DOHH2 (cell line): Measurements from ENCODE around the gene RPUSD1.

Source experiments
- H3F3A ChIP-seq: fragments of 200-600 bp; sonication (generic), shearing (Covaris generic); 2 replicates; pipeline ENCODE4 v1.6.0; 2016; ENCODE audit warnings: antibody characterized with exemption, mild to moderate bottlenecking; ENCODE audit not compliant: control insufficient read depth, insufficient read depth
- H3K27ac ChIP-seq: fragments of 200-600 bp; sonication (generic); 2 replicates; pipeline ENCODE4 v1.5.1; 2014; ENCODE audit warnings: low read depth, mild to moderate bottlenecking, low read length, moderate library complexity
- H3K27me3 ChIP-seq: fragments of 200-600 bp; sonication (generic); 2 replicates; pipeline ENCODE4 v1.6.1; 2014; ENCODE audit warnings: mild to moderate bottlenecking, low read length, mixed read lengths; ENCODE audit not compliant: control insufficient read depth
- H3K36me3 ChIP-seq: fragments of 200-600 bp; sonication (generic); 2 replicates; pipeline ENCODE4 v1.6.1; 2014; ENCODE audit warnings: mild to moderate bottlenecking, low read length, moderate library complexity, mixed read lengths; ENCODE audit not compliant: control insufficient read depth
- H3K4me1 ChIP-seq: fragments of 200-600 bp; sonication (generic); 2 replicates; pipeline ENCODE4 v1.6.1; 2014; ENCODE audit warnings: mild to moderate bottlenecking, low read length, mixed read lengths; ENCODE audit not compliant: control insufficient read depth
- H3K4me2 ChIP-seq: fragments of 200-600 bp; sonication (generic); 2 replicates; pipeline ENCODE4 v1.6.0; 2014; ENCODE audit warnings: mild to moderate bottlenecking, low read length, moderate library complexity
- H3K4me3 ChIP-seq: fragments of 200-600 bp; sonication (generic); 2 replicates; pipeline ENCODE4 v1.5.1; 2014; ENCODE audit warnings: mild to moderate bottlenecking, low read length, mixed read lengths
- H3K79me2 ChIP-seq: fragments of 200-600 bp; sonication (generic); 2 replicates; pipeline ENCODE4 v1.6.1; 2014; ENCODE audit warnings: mild to moderate bottlenecking, low read length, mixed read lengths; ENCODE audit not compliant: control insufficient read depth
- H3K9me2 ChIP-seq: fragments of 200-600 bp; sonication (generic); replicated peaks from 2 replicates; pipeline ENCODE4 v1.6.1; 2014; ENCODE audit warnings: mild to moderate bottlenecking, low read length, mixed read lengths; ENCODE audit not compliant: control insufficient read depth
- H3K9me3 ChIP-seq: fragments of 200-600 bp; sonication (generic); 2 replicates; pipeline ENCODE4 v1.6.1; 2014; ENCODE audit warnings: antibody characterized with exemption, low read length, mixed read lengths; ENCODE audit not compliant: control insufficient read depth, insufficient read depth
- H4K20me1 ChIP-seq: fragments of 200-600 bp; sonication (generic); 2 replicates; pipeline ENCODE4 v1.6.0; 2014; ENCODE audit warnings: low read depth, mild to moderate bottlenecking, antibody characterized with exemption, low read length, moderate library complexity; ENCODE audit not compliant: control insufficient read depth, insufficient read depth
- EZH2phosphoT487 ChIP-seq: fragments of 200-600 bp; sonication (generic); IDR thresholded peaks from 2 replicates; pipeline ENCODE4 v1.6.1; 2017; ENCODE audit warnings: borderline replicate concordance, mild to moderate bottlenecking, antibody characterized with exemption, low read length, moderate library complexity, mixed read lengths
- TF ChIP-seq, protein P1 (sequence below): fragments of 200-600 bp; sonication (generic); IDR thresholded peaks from one replicate; pipeline ENCODE4 v1.5.1; 2014; ENCODE audit warnings: antibody characterized with exemption, mild to moderate bottlenecking, low read depth, low read length; ENCODE audit not compliant: poor library complexity, severe bottlenecking

Gene RPUSD1

GRCh38 chr16:801584-802363 lies 13.6 kb upstream of the RPUSD1 start:
- H3K4me2 ChIP-seq: no peak overlapping the region
- peaks cover 52% of the 10 kb centered on the region for H3K27me3 ChIP-seq

GRCh38 chr16:800834-801511 lies 12.8 kb upstream of the RPUSD1 start:
- Histone ChIP-seq H3K9me2 (no peaks in the 10 kb centered on the region), H3K4me3 (no peak overlapping the region), H3F3A (no peaks in the 10 kb centered on the region; the same call in 1 of the 2 replicates), H3K9me3 (no peaks in the 10 kb centered on the region), H4K20me1 (peaks cover 13% of the 10 kb centered on the region; the same call in 1 of the 2 replicates), H3K79me2 (no peaks in the 10 kb centered on the region), H3K4me1 (peaks cover 9% of the 10 kb centered on the region; the same call in 1 of the 2 replicates), H3K27me3 (peaks cover 52% of the 10 kb centered on the region), H3K4me2 (no peak overlapping the region), H3K27ac (no peak overlapping the region), H3K36me3 (peaks cover 12% of the 10 kb centered on the region)
- TF ChIP-seq EZH2phosphoT487: no peak
- TF ChIP-seq, protein P1, sequence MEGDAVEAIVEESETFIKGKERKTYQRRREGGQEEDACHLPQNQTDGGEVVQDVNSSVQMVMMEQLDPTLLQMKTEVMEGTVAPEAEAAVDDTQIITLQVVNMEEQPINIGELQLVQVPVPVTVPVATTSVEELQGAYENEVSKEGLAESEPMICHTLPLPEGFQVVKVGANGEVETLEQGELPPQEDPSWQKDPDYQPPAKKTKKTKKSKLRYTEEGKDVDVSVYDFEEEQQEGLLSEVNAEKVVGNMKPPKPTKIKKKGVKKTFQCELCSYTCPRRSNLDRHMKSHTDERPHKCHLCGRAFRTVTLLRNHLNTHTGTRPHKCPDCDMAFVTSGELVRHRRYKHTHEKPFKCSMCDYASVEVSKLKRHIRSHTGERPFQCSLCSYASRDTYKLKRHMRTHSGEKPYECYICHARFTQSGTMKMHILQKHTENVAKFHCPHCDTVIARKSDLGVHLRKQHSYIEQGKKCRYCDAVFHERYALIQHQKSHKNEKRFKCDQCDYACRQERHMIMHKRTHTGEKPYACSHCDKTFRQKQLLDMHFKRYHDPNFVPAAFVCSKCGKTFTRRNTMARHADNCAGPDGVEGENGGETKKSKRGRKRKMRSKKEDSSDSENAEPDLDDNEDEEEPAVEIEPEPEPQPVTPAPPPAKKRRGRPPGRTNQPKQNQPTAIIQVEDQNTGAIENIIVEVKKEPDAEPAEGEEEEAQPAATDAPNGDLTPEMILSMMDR: no peak

More at GRCh38 chr16:801584-802363, 13.6 kb upstream of the RPUSD1 start:
- no peak overlapping the region for H3K4me3 ChIP-seq
- peaks cover 9% of the 10 kb centered on the region; the same call in 1 of the 2 replicates for H3K4me1 ChIP-seq
- H4K20me1 ChIP-seq: peaks cover 13% of the 10 kb centered on the region; the same call in 1 of the 2 replicates
- TF ChIP-seq, protein P1: no peak
- no peak for TF ChIP-seq EZH2phosphoT487
- H3K36me3 ChIP-seq: peaks cover 6% of the 10 kb centered on the region
- no peaks in the 10 kb centered on the region for H3K79me2 ChIP-seq
- H3F3A ChIP-seq: no peaks in the 10 kb centered on the region; the same call in 1 of the 2 replicates
- no peaks in the 10 kb centered on the region for H3K9me3 ChIP-seq
- no peak overlapping the region for H3K27ac ChIP-seq
- no peaks in the 10 kb centered on the region for H3K9me2 ChIP-seq

GRCh38 chr16:799948-800833 lies 12.0 kb upstream of the RPUSD1 start, which contains the start of gene GNG13:
GNG13 (minus strand) TSS chr16:800734; CDS start chr16:799077, 1,657 bp downstream.
- H3K4me3 ChIP-seq: no peak within 1 kb of the TSS
- H3K36me3 ChIP-seq: peaks cover 12% of the 10 kb centered on the region
- no peak within 1 kb of the TSS for H3K27ac ChIP-seq
- H3K79me2 ChIP-seq: no peaks in the 10 kb centered on the region
- TF ChIP-seq EZH2phosphoT487: no peak; the same call in 1 of the 2 replicates
- TF ChIP-seq, protein P1: no peak
- no peak within 1 kb of the TSS for H3K4me2 ChIP-seq
- no peaks in the 10 kb centered on the region for H3K9me2 ChIP-seq
- H3K27me3 ChIP-seq: peaks cover 52% of the 10 kb centered on the region
- H4K20me1 ChIP-seq: peaks cover 13% of the 10 kb centered on the region; the same call in 1 of the 2 replicates
- no peaks in the 10 kb centered on the region; the same call in 1 of the 2 replicates for H3F3A ChIP-seq
- no peaks in the 10 kb centered on the region for H3K9me3 ChIP-seq
- H3K4me1 ChIP-seq: peaks cover 9% of the 10 kb centered on the region; the same call in 1 of the 2 replicates
